Measurements from ENCODE around the gene CCDC85B.

Gene CCDC85B

DNA sequence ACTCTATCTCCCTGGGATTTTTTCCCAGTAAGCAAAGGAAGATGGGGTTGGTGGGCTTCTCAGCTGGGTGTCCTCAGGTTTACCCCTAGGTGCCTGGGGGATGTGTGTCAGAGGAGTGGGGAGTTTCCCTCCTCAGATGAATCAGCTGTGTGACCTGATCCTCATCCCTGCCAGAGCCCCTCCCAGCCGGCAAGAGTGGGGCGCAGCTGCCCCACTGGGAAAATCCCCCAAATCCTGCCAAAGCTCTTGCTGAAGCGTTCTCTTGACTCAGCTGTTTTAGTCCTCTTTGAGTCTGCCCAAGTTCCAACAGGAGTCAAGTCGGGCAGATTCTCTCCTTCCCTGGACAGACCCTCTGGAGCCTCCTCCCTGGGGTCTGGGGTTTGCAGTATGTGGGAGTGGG, 22.4 kb downstream of the CCDC85B start:
- no peak for DNase-seq

DNA sequence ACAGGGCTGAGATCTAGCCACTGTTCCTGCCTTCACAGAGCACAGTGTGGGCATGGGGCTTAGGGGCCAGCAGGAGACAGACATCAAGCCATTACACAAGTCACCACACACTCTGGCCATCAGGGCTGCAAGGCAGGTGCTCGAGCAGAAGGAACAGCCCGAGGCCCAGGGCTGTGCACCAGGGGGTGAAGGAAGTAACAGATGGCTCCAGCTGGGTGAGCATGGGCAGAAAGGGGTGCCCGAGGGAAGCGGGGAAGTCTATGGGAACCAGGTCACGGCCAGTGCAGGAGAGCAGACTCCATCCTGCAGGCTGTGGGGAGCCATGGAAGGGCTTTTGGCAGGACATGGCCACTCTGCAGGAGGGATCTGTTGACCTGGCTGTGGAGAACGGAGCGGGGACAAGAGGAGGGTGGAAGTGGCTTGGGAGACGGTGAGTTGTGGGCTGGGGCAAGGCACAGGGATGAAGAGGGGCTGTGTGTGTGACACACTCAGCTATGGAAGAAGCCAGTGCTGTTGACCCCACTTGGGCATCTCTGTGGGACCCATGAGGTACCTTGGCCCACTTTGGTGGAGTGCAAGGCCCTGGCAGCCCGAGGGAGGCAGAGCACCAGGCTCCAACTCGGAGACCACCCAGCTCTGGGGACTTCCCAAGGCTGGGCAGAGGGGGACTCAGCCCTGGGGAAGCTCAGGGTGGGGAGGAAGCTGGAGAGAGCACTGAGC, 24.8 kb downstream of the CCDC85B start:
- DNase-seq: no peak

DNA sequence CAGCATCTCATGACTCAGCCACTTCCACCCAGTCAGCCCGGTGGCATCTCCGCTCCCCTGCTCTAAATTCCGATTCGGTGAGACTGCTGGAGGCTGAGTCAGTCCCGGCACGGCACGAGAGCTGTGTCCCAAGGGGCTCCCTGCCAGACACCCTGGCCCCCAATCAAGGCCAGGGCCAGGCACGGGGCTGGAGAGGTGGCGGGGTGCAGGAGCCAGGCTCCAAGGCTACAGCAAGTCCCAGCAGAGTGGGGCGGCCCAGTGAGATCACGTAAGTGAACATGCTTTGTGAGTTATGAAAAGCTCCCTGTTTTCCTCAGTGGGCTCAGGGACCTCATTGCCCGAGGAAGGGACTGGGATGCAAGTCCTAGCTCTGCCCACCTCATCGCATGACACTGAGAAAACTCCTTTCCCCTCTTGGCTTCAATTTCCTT, 25.4 kb downstream of the CCDC85B start:
- peak; percentile 73 for DNase-seq

DNA sequence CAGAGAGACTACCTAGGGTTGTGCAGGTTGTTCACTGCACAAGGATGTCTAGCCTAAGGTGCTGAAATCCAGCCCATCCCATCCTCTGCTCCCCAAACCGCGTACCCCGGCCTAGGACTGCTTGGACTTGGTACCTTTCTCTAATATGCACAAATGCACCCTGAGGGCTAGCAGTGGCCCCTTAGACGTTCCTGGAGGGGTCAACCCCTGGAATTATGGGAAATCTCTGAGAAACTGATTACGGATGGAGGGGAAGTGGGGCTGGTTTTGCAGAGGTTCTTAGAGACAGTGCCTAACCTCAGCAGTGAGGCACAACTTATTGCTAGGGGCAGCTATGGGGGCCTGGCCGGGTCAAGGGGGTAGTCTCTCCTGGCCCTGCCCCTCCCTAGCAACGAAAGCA, 25.9 kb downstream of the CCDC85B start:
- DNase-seq: no peak

DNA sequence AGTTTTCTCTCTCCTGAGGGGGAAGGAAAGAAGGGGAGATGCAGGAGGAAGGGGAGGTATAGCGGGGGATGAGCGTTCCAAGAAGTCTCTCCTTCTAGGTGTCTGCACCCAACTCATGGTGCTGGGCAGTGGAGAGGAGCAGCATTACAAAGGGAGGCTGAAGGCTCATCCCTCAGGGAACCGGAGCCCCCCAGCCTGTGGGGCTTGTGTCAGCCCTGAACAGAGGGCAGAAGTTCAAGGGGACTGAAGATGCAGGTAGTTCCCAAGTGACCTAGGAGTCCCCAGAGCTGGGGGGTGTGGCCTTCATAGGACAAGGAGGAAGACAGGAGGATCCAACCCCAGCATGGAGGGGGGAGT, 26.6 kb downstream of the CCDC85B start:
- no peak for DNase-seq

DNA sequence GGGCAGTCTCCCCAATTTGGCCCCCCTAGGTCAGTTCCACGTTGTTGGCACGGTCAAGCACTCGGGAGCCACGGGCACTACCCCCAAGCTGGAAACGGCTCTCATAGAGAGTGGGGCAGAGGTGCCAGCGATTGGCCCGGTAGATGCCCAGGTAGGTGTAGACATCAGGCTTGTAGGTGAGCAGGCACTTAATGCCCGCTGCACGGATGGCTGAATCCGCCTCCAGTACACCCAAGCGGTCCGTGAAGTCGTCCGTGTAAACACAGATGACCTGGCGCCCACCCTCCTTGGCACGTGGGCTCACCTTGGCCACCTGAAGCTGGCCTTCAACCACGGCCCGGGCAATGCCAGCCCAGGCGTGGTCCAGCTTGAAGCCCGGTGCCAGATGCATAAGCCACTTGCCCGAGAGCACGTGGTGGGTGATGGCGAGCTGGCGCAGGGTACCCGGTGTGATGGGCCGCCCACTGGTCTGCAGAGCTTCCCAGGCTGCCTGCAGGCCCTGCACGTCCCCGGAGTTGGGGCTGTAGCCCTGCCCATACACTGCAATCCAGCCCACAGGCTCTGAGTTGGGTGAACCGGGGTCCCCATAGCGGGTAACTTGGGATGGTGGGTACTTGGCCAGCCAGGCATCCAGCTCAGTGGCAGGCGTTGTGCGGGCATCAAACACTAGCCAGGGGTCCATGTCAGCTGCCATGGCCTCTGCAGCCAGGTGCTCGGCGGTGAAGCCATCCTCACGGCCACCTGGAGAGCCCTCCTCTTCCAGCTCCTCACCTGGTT, 27.1 kb downstream of the CCDC85B start:
- no peak for DNase-seq

DNA sequence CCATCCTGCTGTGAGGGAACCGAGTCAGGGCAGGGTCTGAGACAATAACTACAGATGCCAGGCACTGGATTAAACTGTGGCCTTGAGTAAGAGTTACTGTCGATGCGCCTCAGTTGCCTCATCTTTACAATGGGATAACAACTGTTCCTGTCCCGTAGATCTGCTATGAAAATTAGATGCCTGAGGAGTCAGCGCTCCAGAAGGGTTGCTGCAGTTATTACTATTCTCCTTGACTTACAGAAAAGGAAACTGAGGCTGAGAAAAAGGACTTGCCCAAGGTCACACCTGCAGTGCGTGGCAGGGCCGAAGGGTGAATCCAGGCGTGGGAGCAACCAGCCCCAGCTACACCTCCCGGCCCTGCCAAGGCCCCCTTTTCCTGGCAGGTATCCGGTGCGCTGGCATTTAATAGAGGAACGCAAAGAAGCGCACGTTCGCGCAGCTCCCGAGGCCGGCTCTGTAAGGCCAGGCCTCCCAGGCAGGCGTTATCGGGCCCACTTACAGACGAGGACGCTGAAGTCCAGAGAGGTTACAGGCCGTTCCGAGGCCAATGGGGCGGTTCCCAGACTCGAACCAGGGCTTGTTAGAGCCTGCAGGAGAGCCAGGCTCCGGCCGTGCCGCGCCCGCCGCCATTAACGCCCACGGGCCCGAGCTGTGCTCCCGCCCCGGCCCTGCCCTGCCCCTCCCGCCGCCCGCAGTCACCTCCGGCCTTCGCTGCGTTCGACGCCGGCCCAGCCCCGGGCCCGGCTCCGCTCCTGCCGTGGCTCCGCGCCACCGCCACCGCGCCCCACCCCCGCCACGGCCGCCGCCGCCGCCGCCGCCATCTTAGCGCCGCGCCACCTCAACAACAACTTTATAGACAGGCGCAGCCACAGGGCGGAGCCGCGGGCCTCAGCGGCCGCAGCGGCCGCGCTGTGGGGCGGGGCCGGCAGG, 28.0 kb downstream of the CCDC85B start, which contains the start of gene C11orf68:
Gene C11orf68, minus strand, starts transcription at position 852 of the 930 bp plus-strand sequence. Its CDS starts 31 bp downstream, at position 821.
- peak; percentile 68 for DNase-seq

DNA sequence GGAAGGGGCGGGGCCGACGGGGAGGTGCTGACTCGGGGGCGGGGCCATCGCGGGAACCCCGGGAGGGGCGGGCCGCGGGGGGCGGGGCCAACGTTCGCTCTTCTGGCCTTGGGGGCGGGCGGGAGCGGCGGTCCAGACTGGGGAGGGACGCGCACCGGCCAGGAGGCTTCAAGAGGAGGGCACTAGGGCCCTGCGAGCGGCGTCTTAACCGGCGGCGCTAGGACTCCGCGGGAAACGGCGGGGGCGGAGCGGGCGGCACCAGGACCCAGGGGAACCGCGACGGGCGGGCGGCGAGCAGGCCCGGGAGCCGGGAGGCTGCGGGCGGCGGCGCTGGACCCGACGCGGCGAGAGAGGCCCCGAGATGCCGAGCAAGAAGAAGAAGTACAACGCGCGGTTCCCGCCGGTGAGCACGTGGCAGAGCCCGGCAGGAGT, 28.7 kb downstream of the CCDC85B start, which contains the start of gene DRAP1:
Gene DRAP1, plus strand, starts transcription at position 286 of the 432 bp plus-strand sequence. Its CDS starts 76 bp downstream, at position 362.
- peak; percentile 100 for DNase-seq

DNA sequence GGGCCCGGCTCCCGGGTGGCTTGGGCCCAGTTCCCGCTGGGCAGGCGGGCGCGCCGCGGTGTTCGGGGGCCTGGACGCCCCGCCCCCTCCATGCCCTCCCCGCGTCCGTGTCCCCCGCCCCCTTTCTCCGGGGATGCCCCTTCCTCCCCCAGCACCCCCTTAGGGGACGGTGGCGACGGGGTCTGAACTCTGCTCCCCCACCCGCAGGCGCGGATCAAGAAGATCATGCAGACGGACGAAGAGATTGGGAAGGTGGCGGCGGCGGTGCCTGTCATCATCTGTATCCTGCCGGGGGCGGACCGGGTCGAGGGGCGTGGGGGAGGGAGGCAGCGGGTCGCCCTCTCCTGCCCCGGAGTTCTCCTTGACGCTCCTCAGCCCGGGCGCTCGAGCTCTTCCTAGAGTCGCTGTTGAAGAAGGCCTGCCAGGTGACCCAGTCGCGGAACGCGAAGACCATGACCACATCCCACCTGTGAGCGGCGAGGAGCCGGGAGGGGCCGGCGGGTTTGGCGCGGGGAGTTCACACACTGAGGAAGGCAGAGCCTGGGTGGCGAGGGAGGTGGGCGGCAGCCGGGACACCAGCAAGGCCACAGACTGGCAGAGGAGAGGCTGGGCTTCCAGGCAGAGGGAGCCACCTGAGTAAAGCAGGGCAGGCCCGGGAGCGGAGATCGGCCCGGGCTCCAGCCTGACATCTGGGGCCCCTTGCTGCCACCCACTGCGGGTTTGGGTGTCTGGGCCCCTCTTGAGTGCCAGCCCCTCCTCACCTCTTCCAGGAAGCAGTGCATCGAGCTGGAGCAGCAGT, 29.3 kb downstream of the CCDC85B start:
- peak; percentile 71 for DNase-seq

DNA sequence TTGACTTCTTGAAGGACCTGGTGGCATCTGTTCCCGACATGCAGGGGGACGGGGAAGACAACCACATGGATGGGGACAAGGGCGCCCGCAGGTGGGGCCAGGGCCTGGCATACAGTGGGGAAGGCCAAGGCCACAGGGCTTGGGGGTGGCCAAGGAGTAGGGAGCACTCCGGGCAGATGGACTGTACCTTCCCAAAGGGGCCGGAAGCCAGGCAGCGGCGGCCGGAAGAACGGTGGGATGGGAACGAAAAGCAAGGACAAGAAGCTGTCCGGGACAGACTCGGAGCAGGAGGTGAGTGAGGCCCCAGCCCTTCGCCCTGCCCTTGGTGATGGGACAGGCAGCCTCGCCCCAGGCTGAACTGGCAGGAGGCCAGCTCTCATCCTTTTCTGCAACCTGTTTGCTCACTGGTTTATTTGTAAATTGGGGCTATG, 29.9 kb downstream of the CCDC85B start:
- no peak for DNase-seq

DNA sequence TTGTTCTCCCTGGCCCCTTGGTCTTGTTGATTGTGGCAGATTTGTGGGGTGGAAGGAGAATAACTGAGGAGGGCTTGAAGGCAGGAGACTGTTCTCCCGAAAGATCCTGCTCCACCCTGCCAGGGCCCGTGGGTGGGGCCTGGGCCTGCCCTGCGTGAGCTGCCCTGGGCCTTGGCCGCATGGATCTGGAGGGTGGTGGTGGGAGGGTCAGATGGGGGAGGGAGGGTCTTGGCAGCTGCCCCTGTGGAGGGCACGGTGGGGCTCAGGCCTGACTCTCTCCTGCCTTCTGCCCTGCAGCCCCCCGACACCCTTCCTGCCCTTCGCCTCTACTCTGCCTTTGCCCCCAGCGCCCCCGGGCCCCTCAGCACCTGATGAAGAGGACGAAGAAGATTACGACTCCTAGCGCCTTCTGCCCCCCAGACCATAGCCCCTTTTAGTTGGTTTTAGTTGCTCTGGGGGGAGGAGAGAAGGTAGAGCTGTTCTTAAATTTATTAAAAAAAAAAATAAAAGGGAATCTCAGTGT, 30.6 kb downstream of the CCDC85B start:
- no peak for DNase-seq

DNA sequence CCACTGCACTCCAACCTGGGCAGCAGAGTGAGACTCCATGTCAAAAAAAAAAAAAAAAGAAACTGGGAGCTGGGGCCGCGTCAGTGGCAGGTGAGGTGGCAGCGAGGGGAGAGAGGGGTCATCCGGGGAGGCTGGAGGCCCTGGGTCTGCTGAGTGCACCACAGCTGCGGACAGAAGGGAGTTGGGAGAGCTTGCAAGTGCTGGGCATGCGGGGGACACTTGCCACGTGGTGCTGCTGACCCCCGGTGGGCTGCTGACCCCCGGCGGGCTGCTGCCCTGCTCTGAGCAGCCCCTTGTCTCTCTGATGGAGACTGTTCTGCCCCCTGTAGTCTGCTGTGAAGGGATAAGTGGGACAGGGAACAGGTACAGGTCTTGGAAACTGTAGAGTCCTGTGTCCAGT, 31.4 kb downstream of the CCDC85B start:
- DNase-seq: no peak

DNA sequence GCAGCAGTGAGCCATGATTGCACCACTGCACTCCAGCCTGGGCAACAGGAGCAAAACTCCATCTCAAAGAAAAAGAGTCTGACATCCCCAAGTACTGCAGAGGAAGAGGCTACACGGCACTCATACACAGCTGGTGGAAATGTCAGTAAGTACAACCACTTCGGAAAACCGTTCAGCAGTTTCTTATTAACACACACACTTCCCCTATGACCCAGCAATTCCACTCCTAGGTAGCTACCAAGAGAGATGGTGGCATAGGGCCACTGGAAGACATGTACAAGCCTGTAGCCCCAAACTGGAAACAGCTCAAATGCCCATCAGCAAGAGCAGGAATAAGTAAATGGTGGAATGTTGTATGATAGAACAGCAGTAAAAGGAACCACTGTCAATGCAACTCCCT, 32.1 kb downstream of the CCDC85B start:
- no peak for DNase-seq

DNA sequence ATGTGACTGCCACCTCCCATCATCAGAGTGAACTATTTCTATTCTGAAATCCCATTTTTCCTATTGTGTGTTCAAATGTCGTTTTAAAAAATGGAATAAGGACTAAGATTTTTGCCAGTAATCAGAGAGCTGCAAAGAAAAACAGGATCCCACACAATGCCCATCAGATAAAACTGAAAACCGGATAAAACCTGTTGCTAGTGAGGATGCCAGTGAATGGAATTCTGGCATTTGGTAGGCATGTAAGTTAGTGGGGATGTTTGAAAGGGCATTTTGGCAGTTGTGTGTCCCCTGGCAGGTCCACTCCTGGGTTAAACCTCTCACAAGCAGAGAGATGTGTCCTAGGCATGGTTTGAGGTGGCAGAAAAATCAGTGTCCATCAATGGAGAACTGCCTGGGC, 34.9 kb downstream of the CCDC85B start:
- no peak for DNase-seq

DNA sequence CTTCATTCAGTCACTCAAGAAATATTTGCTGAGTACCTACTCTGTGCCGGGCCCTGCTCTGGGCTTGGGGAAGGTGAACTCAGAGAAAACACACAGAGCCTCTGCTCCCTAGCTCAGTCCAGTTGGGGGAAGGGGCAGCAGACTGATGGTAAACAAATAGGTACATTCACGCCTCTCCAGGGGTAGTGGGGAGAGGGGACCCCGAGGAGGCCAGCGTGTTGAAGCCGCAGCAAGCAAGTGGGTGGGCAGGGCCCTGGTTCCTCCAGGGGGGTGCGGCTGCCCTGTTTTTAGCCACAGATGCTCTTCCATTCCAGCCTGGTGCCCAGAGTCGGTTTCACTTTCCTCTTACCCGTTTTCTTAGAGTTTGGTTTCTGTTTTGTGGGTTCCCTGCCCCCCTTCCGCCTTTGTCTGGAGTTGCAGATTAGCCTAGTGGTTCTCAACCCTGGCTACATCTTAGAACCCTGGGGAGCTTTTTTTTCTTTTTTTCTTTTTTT, 37.5 kb downstream of the CCDC85B start:
- peak; percentile 98 for DNase-seq

DNA sequence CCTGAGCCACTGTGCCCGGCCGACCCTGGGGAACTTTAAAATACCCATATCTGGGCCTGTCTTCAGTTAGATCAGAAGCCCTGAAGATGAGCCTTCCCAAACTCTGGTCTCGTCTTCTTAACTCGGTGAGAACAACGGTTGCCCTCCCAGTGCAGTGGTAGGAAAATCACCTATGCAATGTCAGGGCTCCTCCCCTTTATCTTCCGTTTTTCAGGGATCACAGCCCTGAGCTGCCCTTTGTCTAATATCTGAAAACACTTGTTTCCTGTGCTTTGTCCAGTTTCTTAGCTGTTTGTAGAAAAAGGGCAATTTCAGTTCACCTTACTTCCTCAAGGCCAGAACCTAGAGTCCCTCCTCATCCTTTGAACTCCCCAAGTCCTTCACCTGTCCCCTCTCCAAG, 38.2 kb downstream of the CCDC85B start:
- DNase-seq: peak; percentile 78

DNA sequence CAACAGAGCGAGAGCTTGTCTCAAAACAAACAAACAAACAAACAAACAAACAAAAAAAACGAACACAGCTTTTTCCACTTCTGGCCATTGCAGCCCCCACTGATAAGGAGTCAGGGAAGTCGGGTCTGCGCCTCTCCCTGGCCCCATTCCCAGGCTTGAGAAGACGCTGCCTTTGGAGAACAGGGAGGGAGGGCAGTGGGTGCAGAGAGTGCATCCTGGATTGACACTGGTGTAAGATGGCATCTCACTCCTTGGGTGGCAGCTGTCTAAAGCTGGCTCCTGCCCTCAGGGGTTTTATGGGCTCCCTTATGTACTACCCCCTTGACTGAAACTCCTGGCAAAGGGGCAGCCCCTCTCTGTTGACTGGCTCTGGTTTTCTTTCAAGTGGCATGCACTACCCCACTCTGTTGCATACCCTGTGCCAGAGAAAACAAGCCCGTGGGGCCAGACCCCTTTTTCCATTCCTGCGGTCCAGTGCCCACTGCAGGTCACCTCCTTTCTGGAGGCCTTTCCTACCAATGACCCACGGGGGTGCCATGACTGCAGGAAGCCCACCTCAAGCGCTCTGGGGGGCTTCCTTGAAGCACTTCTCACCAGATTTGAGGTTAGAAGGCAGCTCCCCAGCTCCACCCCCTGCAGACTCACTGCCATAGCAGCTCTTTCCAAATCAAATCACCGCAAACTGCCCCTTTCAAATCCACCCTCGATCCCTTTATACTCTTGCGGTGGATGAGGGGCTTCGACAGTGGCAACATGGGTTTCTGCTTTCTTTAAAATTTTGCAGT, 41.5 kb downstream of the CCDC85B start:
- DNase-seq: peak; percentile 38

DNA sequence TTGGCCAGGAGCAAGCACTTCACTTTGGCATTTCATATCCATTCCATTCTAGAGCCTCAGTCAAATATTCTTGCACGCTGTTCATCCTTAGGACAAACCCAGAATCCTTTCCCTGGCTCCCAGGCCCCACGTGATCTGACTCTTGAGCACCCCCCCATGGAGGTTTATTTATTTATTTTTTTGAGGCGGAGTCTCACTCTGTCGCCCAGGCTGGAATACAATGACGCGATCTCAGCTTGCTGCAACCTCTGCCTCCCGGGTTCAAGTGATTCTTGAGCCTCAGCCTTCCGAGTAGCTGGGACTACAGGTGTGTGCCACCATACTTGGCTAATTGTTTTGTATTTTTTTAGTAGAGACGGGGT, 42.1 kb downstream of the CCDC85B start:
- peak; percentile 64 for DNase-seq

DNA sequence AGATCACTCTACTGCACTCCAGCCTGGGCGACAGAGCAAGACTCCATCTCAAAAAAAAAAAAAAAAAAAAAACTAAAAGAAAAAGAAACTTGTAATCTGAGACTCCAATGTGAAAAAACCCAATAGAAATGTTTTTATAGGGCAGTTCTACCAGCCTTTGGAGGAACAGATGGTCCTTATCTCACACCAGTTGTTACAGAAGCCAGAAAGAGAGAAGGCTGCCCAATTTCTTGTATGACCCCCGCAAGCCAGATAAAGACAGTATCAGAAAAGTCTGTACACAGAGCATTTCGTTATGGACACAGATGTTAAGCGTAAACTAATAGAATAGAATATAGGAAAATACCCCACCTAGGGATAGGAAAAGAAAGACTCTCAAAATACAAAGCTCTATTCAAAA, 43.5 kb downstream of the CCDC85B start:
- peak; percentile 97 for DNase-seq

DNA sequence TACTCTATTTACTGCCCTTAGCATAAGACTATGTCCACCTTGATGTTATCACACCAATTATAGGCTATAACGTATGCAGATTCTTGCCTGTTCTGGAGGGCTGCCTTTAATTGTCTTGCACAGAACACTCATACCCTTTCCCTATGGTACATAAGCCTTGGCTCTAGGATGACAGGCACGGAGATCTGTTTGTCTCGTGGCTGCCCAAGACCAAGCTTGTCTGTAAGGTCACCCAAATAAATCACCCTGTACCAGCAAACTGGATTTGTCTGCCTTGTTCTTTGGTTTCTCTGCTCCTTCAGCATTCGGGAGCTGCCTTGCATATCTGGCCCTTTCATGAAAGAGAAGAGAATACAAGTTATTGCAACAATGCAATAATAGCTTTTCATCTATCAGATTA, 47.3 kb downstream of the CCDC85B start:
- DNase-seq: no peak

Data from hematopoietic multipotent progenitor cell treated with erythropoietin and hydrocortisone succinate and interleukin-3 and kit ligand, for 4 days (in vitro differentiated cells).